Measurements from ENCODE around the gene IGFLR1. TPM values are rescaled to one million over a fixed set of nuclear protein-coding genes. Genes with fewer than 3 reads are reported as not detected.

The IGFLR1 gene
- polyA plus RNA-seq, 3 donors = 80.5 to 144 (median 119) TPM

- H3K27me3 ChIP-seq (ENCODE audit: control insufficient read depth in 2 of 2, insufficient read depth in 2 of 2, low read length in 2 of 2) = no peaks in the 10 kb centered on the region
- Mint-ChIP-seq H3K27me3 (ENCODE audit: low read depth in 3 of 3) (peaks cover 8 to 14% (median 12%) of the 10 kb centered on the region in 3 donors), H3K36me3 (no peaks in the 10 kb centered on the region), H3K4me3 (no peak overlapping the region), H3K27ac (no peak overlapping the region), H3K4me1 (peaks cover 1% of the 10 kb centered on the region), H3K9me3 (peaks cover 0 to 2% (median 0%) of the 10 kb centered on the region in 7 donors)
- no peak for TF ChIP-seq CTCF (IDR thresholded peaks at IDR 0.05)
- H3K79me2 ChIP-seq (ENCODE audit: insufficient read depth, low read length) = no peaks in the 10 kb centered on the region
- intact Hi-C loops (cut with micrococcal nuclease) = no loop called here
- H3K4me1 ChIP-seq (ENCODE audit: control insufficient read depth in 1 of 2, insufficient read depth in 2 of 2, low read length in 2 of 2) = peaks cover 1 to 3% of the 10 kb centered on the region in 2 donors
- H4K20me1 ChIP-seq (ENCODE audit: insufficient read depth, low read length) = no peaks in the 10 kb centered on the region
- WGBS (ENCODE audit: insufficient coverage) = 81% methylated on average over 4 of the region's 4 CpGs
- no peaks in the 10 kb centered on the region for H3K36me3 ChIP-seq (replicated peaks in 1 of 2; ENCODE audit: control insufficient read depth in 1 of 2, insufficient read depth in 2 of 2, low read length in 2 of 2)
- DNase-seq = no peak
- H2AFZ ChIP-seq (ENCODE audit: insufficient read depth, low read depth, low read length, poor library complexity, severe bottlenecking) = no peak overlapping the region
- H3K4me3 ChIP-seq (replicated peaks in 1 of 3; ENCODE audit: low read depth in 2 of 3, low read length in 3 of 3) = no peak overlapping the region
- no peak overlapping the region for H3K9ac ChIP-seq (ENCODE audit: insufficient read depth, low read length, poor library complexity, severe bottlenecking)
- no peaks in the 10 kb centered on the region for H3K9me3 ChIP-seq (replicated peaks in 1 of 2; ENCODE audit: control insufficient read depth in 1 of 2, insufficient read depth in 1 of 2, low read length in 2 of 2)
- no peak overlapping the region for H3K27ac ChIP-seq (ENCODE audit: low read depth in 1 of 2, low read length in 2 of 2)
- no peak overlapping the region for H3K4me2 ChIP-seq (replicated peaks; ENCODE audit: extremely low read depth, low read length, poor library complexity, severe bottlenecking)
These were observed 45.4 kb downstream of the IGFLR1 start for GRCh38 chr19:35696835-35697234.

DNA sequence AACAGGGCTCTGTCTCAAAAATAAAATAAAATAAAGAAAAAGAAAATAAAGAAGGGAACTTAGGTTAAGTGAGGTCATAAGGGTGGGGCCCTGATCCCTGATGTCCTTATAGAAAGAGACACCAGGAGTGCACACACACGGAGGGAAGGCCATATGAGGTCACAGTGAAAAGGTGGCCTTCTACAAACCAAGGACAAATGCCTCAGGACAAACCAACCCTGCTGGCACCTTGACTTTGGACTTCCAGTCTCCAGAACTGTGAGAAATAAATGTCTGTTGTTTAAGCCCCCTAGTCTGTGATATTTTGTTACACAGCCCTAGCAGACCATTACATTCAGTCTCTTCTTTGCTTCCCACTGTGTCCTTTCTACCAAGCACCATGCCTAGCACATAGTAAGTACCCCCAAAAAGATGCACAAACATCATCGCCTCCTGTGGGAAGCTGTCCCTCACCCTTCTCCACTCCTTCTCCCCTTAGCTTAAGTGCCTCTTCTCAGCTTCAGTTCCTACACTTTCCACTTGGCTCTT lies 46.3 kb downstream of the IGFLR1 start:
- Histone ChIP-seq H4K20me1 (ENCODE audit: insufficient read depth, low read length) (no peaks in the 10 kb centered on the region), H2AFZ (ENCODE audit: insufficient read depth, low read depth, low read length, poor library complexity, severe bottlenecking) (no peak overlapping the region), H3K27ac (ENCODE audit: low read depth in 1 of 2, low read length in 2 of 2) (no peak overlapping the region), H3K27me3 (ENCODE audit: control insufficient read depth in 2 of 2, insufficient read depth in 2 of 2, low read length in 2 of 2) (no peaks in the 10 kb centered on the region), H3K4me1 (ENCODE audit: control insufficient read depth in 1 of 2, insufficient read depth in 2 of 2, low read length in 2 of 2) (no peaks in the 10 kb centered on the region), H3K9me3 (replicated peaks in 1 of 2; ENCODE audit: control insufficient read depth in 1 of 2, insufficient read depth in 1 of 2, low read length in 2 of 2) (no peaks in the 10 kb centered on the region), H3K36me3 (replicated peaks in 1 of 2; ENCODE audit: control insufficient read depth in 1 of 2, insufficient read depth in 2 of 2, low read length in 2 of 2) (no peaks in the 10 kb centered on the region), H3K4me2 (replicated peaks; ENCODE audit: extremely low read depth, low read length, poor library complexity, severe bottlenecking) (no peak overlapping the region), H3K79me2 (ENCODE audit: insufficient read depth, low read length) (no peaks in the 10 kb centered on the region), H3K9ac (ENCODE audit: insufficient read depth, low read length, poor library complexity, severe bottlenecking) (no peak overlapping the region), H3K4me3 (replicated peaks in 1 of 3; ENCODE audit: low read depth in 2 of 3, low read length in 3 of 3) (no peak overlapping the region)
- Mint-ChIP-seq H3K27me3 (ENCODE audit: low read depth in 3 of 3) (peaks cover 4 to 12% (median 9%) of the 10 kb centered on the region in 3 donors), H3K27ac (no peak overlapping the region), H3K9me3 (no peaks in the 10 kb centered on the region), H3K4me3 (no peak overlapping the region), H3K36me3 (no peaks in the 10 kb centered on the region), H3K4me1 (no peaks in the 10 kb centered on the region)
- TF ChIP-seq CTCF (IDR thresholded peaks at IDR 0.05) = no peak
- WGBS (ENCODE audit: insufficient coverage) = 100% methylated on average over 1 of the region's 2 CpGs
- DNase-seq = no peak
- intact Hi-C loops (cut with micrococcal nuclease) = no loop called here
